HepG2 (cell line): Measurements from ENCODE around the gene NAT14. TPM values are rescaled to one million over a fixed set of nuclear protein-coding genes. Genes with fewer than 3 reads are reported as not detected.

Experiments used
- ATF1 ChIP-seq: IDR thresholded peaks from 2 replicates; pipeline ENCODE4 v1.6.1; 2016; ENCODE audit warnings: mild to moderate bottlenecking, control low read depth
- CSRNP2 ChIP-seq: sonication (generic); formaldehyde crosslinking; conservative IDR thresholded peaks from 2 replicates; pipeline ENCODE4 v1.8.0; 2022; ENCODE audit warnings: low read depth, missing genetic modification reagents
- HNRNPH1 ChIP-seq: fragments of 200-400 bp; formaldehyde crosslinking; optimal IDR thresholded peaks from 2 replicates; pipeline ENCODE3; 2017; ENCODE audit warnings: mild to moderate bottlenecking, low read depth, low read length
- ISL2 ChIP-seq: sonication (generic); formaldehyde crosslinking; IDR thresholded peaks from 2 replicates; pipeline ENCODE4 v1.5.0; 2020; ENCODE audit warnings: missing genetic modification reagents
- MAX ChIP-seq: IDR thresholded peaks from 2 replicates; pipeline ENCODE4 v1.6.1; 2012; ENCODE audit warnings: inconsistent platforms
- MEF2D ChIP-seq: sonication (generic); formaldehyde crosslinking; IDR thresholded peaks from 2 replicates; pipeline ENCODE4 v1.5.1; 2020; ENCODE audit warnings: mild to moderate bottlenecking, missing genetic modification reagents
- RFX3 ChIP-seq: IDR thresholded peaks from 2 replicates; pipeline ENCODE4 v1.6.1; 2016; ENCODE audit warnings: missing biosample characterization, missing genetic modification reagents
- TIGD3 ChIP-seq: sonication (generic); formaldehyde crosslinking; IDR thresholded peaks from 2 replicates; pipeline ENCODE4 v1.5.1; 2020; ENCODE audit warnings: mild to moderate bottlenecking, missing genetic modification reagents, borderline replicate concordance
- ZNF20 ChIP-seq: sonication (generic); formaldehyde crosslinking; IDR thresholded peaks from 2 replicates; pipeline ENCODE4 v1.4.0; 2020; ENCODE audit warnings: mild to moderate bottlenecking, moderate library complexity, missing genetic modification reagents
- ZNF687 ChIP-seq: sonication (generic); formaldehyde crosslinking; IDR thresholded peaks from 2 replicates; pipeline ENCODE4 v1.5.1; 2020; ENCODE audit warnings: mild to moderate bottlenecking, missing genetic modification reagents, moderate library complexity
- ZNF737 ChIP-seq: sonication (generic); formaldehyde crosslinking; IDR thresholded peaks from 2 replicates; pipeline ENCODE4 v1.5.0; 2020; ENCODE audit warnings: missing genetic modification reagents, mild to moderate bottlenecking, borderline replicate concordance
- polyA plus RNA-seq, 8 experiments: library from polyadenylated mRNA; depleted of rRNA in 3 of 8; stranded (reverse) in 7 of 8; unstranded in 1 of 8; fragments of >200 nt; fragmentation: Illumina TruSeq in 4 of 8; extraction: Trizol in 4 of 8; gene quantifications; 2 replicates each; pipeline versions ENCODE4 v1.2.1 to v1.2.3, GENCODE V29; 2011 to 2016; ENCODE audit warnings: low read depth in 4 of 8, missing spikeins in 1 of 8, mixed read lengths in 1 of 8; ENCODE audit not compliant: insufficient read depth in 1 of 8
- total RNA-seq, 5 experiments: library from RNA; depleted of rRNA; stranded (reverse); fragments of >200 nt; fragmentation: Illumina TruSeq; extraction: Trizol; gene quantifications; 2 replicates each; pipeline ENCODE4 v1.2.3, GENCODE V29; 2016; ENCODE audit warnings: low read depth in 1 of 5
- TF ChIP-seq, protein P1 (sequence below): IDR thresholded peaks from 2 replicates; pipeline ENCODE4 v1.6.1; 2016; ENCODE audit warnings: low read depth, control low read depth
- TF ChIP-seq, protein P2 (sequence below), 2 experiments: sonication (generic) in 1 of 2; formaldehyde crosslinking in 1 of 2; IDR thresholded peaks; 2 replicates each; pipeline versions ENCODE4 v1.4.0 to v1.6.1; 2018 to 2020; ENCODE audit warnings: missing genetic modification reagents in 2 of 2, borderline replicate concordance in 1 of 2, low read depth in 1 of 2, mild to moderate bottlenecking in 1 of 2, missing biosample characterization in 1 of 2
- TF ChIP-seq, protein P3 (sequence below): sonication (generic); formaldehyde crosslinking; IDR thresholded peaks from 2 replicates; pipeline ENCODE4 v1.5.0; 2020; ENCODE audit warnings: mild to moderate bottlenecking, missing genetic modification reagents

NAT14 gene
- total and polyA plus RNA-seq, 2 of the 13 experiments (the other 11 are each of a cell fraction or from before 2014, with no cell fraction given), result 20.7 to 22.3 TPM

DNA sequence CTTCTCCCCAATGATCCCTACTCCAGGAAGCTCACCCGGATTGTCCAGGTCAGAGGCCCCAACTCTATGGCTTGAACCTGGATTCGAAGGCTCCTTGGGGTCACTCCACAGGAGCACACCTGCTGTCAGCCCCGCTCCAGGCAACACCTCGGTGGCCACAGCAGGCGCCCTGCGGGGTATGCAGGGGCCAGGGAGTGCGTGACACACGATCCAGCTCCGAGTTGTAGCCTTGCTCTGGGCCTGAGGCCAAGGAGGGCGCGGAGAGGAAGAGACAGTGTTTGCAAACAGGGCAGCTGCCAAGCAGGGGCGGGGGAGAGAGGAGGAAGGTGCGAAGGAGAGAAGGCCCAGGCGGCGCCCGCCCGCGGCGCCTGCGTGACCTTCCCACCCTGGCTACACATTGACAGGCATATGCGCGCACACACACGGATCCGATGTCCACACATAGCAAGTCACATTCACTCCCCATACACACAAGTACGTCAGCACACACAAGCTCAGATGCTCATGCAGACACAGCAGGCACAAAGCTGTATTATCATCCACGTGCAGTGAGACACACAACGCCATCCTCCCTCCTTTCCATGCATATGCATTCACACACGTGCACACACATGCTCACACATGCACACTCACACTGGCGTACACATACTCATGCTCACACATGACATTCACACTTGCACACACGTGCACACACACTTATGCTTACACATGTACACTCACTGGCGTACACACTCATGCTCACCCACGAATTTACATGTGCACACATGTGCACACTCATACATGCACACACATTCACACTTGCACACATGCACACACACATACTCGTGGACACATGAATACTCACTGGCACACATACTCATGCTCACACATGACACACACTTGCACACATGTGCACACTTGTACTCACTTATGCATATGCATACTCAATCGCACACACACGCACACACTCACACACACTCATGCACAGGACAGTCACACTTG lies 41.5 kb downstream of the NAT14 start (continued):
- no peak for TF ChIP-seq TIGD3 (CRISPR knock-in tag)
- TF ChIP-seq RFX3, result no peak
- no peak for TF ChIP-seq HNRNPH1
- TF ChIP-seq, protein P1, sequence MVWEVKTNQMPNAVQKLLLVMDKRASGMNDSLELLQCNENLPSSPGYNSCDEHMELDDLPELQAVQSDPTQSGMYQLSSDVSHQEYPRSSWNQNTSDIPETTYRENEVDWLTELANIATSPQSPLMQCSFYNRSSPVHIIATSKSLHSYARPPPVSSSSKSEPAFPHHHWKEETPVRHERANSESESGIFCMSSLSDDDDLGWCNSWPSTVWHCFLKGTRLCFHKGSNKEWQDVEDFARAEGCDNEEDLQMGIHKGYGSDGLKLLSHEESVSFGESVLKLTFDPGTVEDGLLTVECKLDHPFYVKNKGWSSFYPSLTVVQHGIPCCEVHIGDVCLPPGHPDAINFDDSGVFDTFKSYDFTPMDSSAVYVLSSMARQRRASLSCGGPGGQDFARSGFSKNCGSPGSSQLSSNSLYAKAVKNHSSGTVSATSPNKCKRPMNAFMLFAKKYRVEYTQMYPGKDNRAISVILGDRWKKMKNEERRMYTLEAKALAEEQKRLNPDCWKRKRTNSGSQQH (CRISPR knock-in tag), result no peak
- TF ChIP-seq, protein P2, sequence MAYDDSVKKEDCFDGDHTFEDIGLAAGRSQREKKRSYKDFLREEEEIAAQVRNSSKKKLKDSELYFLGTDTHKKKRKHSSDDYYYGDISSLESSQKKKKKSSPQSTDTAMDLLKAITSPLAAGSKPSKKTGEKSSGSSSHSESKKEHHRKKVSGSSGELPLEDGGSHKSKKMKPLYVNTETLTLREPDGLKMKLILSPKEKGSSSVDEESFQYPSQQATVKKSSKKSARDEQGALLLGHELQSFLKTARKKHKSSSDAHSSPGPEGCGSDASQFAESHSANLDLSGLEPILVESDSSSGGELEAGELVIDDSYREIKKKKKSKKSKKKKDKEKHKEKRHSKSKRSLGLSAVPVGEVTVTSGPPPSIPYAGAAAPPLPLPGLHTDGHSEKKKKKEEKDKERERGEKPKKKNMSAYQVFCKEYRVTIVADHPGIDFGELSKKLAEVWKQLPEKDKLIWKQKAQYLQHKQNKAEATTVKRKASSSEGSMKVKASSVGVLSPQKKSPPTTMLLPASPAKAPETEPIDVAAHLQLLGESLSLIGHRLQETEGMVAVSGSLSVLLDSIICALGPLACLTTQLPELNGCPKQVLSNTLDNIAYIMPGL (CRISPR knock-in tag; IDR thresholded peaks at IDR 0.05; ENCODE audit: borderline replicate concordance in 1 of 2, low read depth in 1 of 2), result no peak
- TF ChIP-seq ZNF737 (CRISPR knock-in tag), result 0 out of 2 replicates have a peak, but pooled peaks have one; percentile 69
- TF ChIP-seq ZNF687 (CRISPR knock-in tag), result peak; percentile 86
- no peak for TF ChIP-seq ATF1 (CRISPR knock-in tag)
- TF ChIP-seq ZNF20, result no peak
- no peak for TF ChIP-seq ISL2 (CRISPR knock-in tag)
- TF ChIP-seq MEF2D, result no peak
- TF ChIP-seq MAX, result peak; percentile 80
- TF ChIP-seq, protein P3, sequence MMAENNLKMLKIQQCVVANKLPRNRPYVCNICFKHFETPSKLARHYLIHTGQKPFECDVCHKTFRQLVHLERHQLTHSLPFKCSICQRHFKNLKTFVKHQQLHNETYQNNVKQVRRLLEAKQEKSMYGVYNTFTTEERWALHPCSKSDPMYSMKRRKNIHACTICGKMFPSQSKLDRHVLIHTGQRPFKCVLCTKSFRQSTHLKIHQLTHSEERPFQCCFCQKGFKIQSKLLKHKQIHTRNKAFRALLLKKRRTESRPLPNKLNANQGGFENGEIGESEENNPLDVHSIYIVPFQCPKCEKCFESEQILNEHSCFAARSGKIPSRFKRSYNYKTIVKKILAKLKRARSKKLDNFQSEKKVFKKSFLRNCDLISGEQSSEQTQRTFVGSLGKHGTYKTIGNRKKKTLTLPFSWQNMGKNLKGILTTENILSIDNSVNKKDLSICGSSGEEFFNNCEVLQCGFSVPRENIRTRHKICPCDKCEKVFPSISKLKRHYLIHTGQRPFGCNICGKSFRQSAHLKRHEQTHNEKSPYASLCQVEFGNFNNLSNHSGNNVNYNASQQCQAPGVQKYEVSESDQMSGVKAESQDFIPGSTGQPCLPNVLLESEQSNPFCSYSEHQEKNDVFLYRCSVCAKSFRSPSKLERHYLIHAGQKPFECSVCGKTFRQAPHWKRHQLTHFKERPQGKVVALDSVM (CRISPR knock-in tag), result no peak
- no peak for TF ChIP-seq CSRNP2 (CRISPR knock-in tag)
